ENCODE measurements around the gene PRKG1. TPM values are rescaled to one million over a fixed set of nuclear protein-coding genes. Genes with fewer than 3 reads are reported as not detected.
"Not testable (repeated sequence)": the region's sequence is repeated elsewhere in the genome, so short reads cannot be mapped to it uniquely, and the experiment has no call there.

Gene PRKG1
- total and polyA plus RNA-seq, 12 donors, result 3.8 to 48.1 (median 29.9) TPM

- WGBS, 2 donors, result 74 to 82% methylated on average over 3 of the region's 3 CpGs
- Histone ChIP-seq H3K27ac (no peak overlapping the region), H3K9me3 (no peaks in the 10 kb centered on the region), H3K4me1 (peaks cover 0 to 8% (median 0%) of the 10 kb centered on the region in 9 donors), H3K36me3 (no peaks in the 10 kb centered on the region), H3K4me3 (no peak overlapping the region), H3K27me3 (no peaks in the 10 kb centered on the region)
- DNase-seq (no peak), ATAC-seq (no peak)
- intact Hi-C loops (cut with DNase I), result no loop called here
- no peak for TF ChIP-seq CTCF (IDR thresholded peaks at IDR 0.05)
Measured at GRCh38 chr10:51567271-51567670, 493.0 kb downstream of the PRKG1 start.

- ATAC-seq (no peak), DNase-seq (no peak)
- Histone ChIP-seq H3K9me3 (no peaks in the 10 kb centered on the region), H3K4me1 (peaks cover 0 to 11% (median 0%) of the 10 kb centered on the region in 9 donors), H3K36me3 (no peaks in the 10 kb centered on the region), H3K27ac (no peak overlapping the region), H3K27me3 (no peaks in the 10 kb centered on the region), H3K4me3 (no peak overlapping the region)
- intact Hi-C loops (cut with DNase I), result no loop called here
- WGBS, 2 donors, result 88 to 92% methylated on average over 3 of the region's 3 CpGs
- no peak for TF ChIP-seq CTCF (IDR thresholded peaks at IDR 0.05)
Measured at GRCh38 chr10:51569467-51569866, 495.2 kb downstream of the PRKG1 start.

GRCh38 chr10:51574248-51575048 is 500.2 kb downstream of the PRKG1 start:
- 48 to 52% methylated on average over 2 of the region's 2 CpGs for WGBS, 2 donors
- intact Hi-C loops (cut with DNase I), result no loop called here

GRCh38 chr10:51581196-51581595 is 506.9 kb downstream of the PRKG1 start:
- 85 to 86% methylated on average over 6 of the region's 6 CpGs for WGBS, 2 donors
- intact Hi-C loops (cut with DNase I), result not testable (repeated sequence)

More at GRCh38 chr10:51574248-51575048, 500.2 kb downstream of the PRKG1 start:
- no peak for ATAC-seq
- peaks cover 0 to 12% (median 0%) of the 10 kb centered on the region in 11 donors for H3K9me3 ChIP-seq
- TF ChIP-seq CTCF (IDR thresholded peaks at IDR 0.05), result no peak
- no peaks in the 10 kb centered on the region for H3K27me3 ChIP-seq
- no peak overlapping the region for H3K4me3 ChIP-seq
- no peaks in the 10 kb centered on the region for H3K36me3 ChIP-seq
- no peak for DNase-seq
- no peak overlapping the region for H3K27ac ChIP-seq
- H3K4me1 ChIP-seq, result peaks cover 0 to 9% (median 0%) of the 10 kb centered on the region in 9 donors

GRCh38 chr10:51583976-51584375 is 509.7 kb downstream of the PRKG1 start:
- no peaks in the 10 kb centered on the region for H3K27me3 ChIP-seq
- ATAC-seq (no peak), DNase-seq (no peak)
- no peak overlapping the region for H3K4me3 ChIP-seq
- TF ChIP-seq CTCF (IDR thresholded peaks at IDR 0.05), result no peak
- peaks cover 0 to 21% (median 0%) of the 10 kb centered on the region in 11 donors for H3K9me3 ChIP-seq
- no peak overlapping the region for H3K27ac ChIP-seq
- intact Hi-C loops (cut with DNase I), result no loop called here
- H3K4me1 ChIP-seq, result no peaks in the 10 kb centered on the region
- no peaks in the 10 kb centered on the region for H3K36me3 ChIP-seq

More at GRCh38 chr10:51581196-51581595, 506.9 kb downstream of the PRKG1 start:
- H3K27me3 ChIP-seq, DNase-seq, ATAC-seq, H3K4me3 ChIP-seq, H3K4me1 ChIP-seq, H3K36me3 ChIP-seq, H3K27ac ChIP-seq: not testable (repeated sequence)
- H3K9me3 ChIP-seq, result peaks cover 0 to 21% (median 0%) of the 10 kb centered on the region in 11 donors
